ENCODE measurements around the gene CAPN3. TPM values are rescaled to one million over a fixed set of nuclear protein-coding genes. Genes with fewer than 3 reads are reported as not detected.

The CAPN3 gene
- total RNA-seq, 1 donor, result 1.1 TPM

DNA sequence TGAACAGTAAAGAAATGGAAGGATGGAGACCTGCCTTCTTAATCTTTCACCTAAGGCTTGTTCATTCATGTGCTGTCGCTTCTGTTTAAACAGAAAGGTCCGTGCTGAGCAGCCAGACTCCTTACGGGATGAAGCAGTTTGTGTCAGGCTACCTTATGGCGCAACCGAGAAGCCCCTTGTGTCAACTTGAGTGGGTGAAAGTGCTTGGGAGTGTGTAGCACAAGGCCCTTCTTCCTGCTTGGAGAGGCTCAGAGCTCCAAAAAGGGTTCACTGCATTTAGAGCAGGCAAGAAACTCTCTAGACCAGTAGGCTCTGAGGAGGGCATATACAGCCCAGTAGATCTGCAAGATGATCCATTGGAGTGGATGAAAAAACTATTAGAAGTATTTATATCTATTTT lies 16.0 kb downstream of the CAPN3 start:
- H3K4me2 ChIP-seq (ENCODE audit: insufficient read depth, low read length), result no peak overlapping the region
- no peaks in the 10 kb centered on the region for H3K79me2 ChIP-seq (ENCODE audit: insufficient read depth, low read length)
- H3K4me1 ChIP-seq (ENCODE audit: insufficient read depth, low read length), result no peaks in the 10 kb centered on the region
- H4K20me1 ChIP-seq (ENCODE audit: insufficient read depth, low read length), result no peaks in the 10 kb centered on the region
- no peaks in the 10 kb centered on the region for H3K9me3 ChIP-seq (ENCODE audit: low read depth, low read length)
- no peak for DNase-seq (ENCODE audit: insufficient read length, low spot score, missing footprints)
- no peak overlapping the region for H2AFZ ChIP-seq (ENCODE audit: low read length)
- H3K27me3 ChIP-seq (ENCODE audit: insufficient read depth, low read length), result no peaks in the 10 kb centered on the region
- no peak overlapping the region for H3K27ac ChIP-seq (ENCODE audit: low read depth, low read length)
- H3K4me3 ChIP-seq (ENCODE audit: insufficient read depth, low read length), result no peak overlapping the region
- H3K36me3 ChIP-seq (ENCODE audit: insufficient read depth, low read length), result no peaks in the 10 kb centered on the region
- TF ChIP-seq, protein P1, sequence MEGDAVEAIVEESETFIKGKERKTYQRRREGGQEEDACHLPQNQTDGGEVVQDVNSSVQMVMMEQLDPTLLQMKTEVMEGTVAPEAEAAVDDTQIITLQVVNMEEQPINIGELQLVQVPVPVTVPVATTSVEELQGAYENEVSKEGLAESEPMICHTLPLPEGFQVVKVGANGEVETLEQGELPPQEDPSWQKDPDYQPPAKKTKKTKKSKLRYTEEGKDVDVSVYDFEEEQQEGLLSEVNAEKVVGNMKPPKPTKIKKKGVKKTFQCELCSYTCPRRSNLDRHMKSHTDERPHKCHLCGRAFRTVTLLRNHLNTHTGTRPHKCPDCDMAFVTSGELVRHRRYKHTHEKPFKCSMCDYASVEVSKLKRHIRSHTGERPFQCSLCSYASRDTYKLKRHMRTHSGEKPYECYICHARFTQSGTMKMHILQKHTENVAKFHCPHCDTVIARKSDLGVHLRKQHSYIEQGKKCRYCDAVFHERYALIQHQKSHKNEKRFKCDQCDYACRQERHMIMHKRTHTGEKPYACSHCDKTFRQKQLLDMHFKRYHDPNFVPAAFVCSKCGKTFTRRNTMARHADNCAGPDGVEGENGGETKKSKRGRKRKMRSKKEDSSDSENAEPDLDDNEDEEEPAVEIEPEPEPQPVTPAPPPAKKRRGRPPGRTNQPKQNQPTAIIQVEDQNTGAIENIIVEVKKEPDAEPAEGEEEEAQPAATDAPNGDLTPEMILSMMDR (IDR thresholded peaks at IDR 0.05; ENCODE audit: extremely low read depth, low read depth, low read length), result no peak

DNA sequence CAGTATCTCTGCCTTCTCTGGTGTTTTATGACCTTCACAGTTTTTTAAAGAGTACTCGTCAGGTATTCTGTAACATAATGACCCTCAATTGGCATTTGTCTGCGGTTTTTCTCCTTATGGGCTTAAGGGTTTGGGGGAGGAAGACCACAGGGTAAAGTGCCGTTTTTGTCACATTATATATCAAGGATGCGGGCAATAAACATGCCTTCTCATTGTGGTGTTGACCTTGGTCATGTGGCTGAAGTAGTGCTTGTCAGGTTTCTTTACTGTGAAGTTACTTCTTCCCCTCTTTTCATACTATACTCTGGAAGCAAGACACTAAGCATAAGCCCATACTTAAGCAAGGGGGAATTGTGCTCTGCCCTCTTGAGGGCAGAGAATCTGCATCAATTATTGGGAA lies 16.6 kb downstream of the CAPN3 start:
- H3K27me3 ChIP-seq (ENCODE audit: insufficient read depth, low read length), result no peaks in the 10 kb centered on the region

DNA sequence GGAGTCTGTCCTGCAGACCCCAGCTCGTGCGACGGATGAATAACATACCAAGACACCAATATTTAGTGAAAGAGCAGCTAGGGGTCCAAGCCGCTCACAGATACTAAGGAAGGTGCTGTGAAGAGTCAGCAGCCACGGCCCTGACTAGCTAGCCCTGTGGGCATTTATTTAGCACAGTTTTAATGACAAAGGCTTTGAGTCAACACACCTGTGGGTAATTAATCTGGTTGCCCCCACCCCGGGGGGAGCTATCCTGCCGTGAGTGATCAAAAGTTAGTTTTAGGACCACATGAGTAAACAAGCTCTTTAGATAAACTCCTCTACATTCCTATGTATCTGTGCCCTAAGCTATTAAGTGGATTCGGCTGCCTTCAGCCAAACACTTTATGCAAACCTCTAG lies 18.7 kb downstream of the CAPN3 start:
- no peak overlapping the region for H3K4me2 ChIP-seq (ENCODE audit: insufficient read depth, low read length)
- no peak for DNase-seq (ENCODE audit: insufficient read length, low spot score, missing footprints)
- H3K27ac ChIP-seq (ENCODE audit: low read depth, low read length), result no peak overlapping the region
- H2AFZ ChIP-seq (ENCODE audit: low read length), result no peak overlapping the region
- no peaks in the 10 kb centered on the region for H3K27me3 ChIP-seq (ENCODE audit: insufficient read depth, low read length)
- H4K20me1 ChIP-seq (ENCODE audit: insufficient read depth, low read length), result no peaks in the 10 kb centered on the region
- TF ChIP-seq, protein P1 (IDR thresholded peaks at IDR 0.05; ENCODE audit: extremely low read depth, low read depth, low read length), result no peak
- no peak overlapping the region for H3K4me3 ChIP-seq (ENCODE audit: insufficient read depth, low read length)
- no peaks in the 10 kb centered on the region for H3K36me3 ChIP-seq (ENCODE audit: insufficient read depth, low read length)
- no peaks in the 10 kb centered on the region for H3K4me1 ChIP-seq (ENCODE audit: insufficient read depth, low read length)
- H3K79me2 ChIP-seq (ENCODE audit: insufficient read depth, low read length), result no peaks in the 10 kb centered on the region
- no peaks in the 10 kb centered on the region for H3K9me3 ChIP-seq (ENCODE audit: low read depth, low read length)

More for the DNA sequence above, 16.6 kb downstream of the CAPN3 start:
- Histone ChIP-seq H3K4me1 (ENCODE audit: insufficient read depth, low read length) (no peaks in the 10 kb centered on the region), H3K9me3 (ENCODE audit: low read depth, low read length) (no peaks in the 10 kb centered on the region), H3K36me3 (ENCODE audit: insufficient read depth, low read length) (no peaks in the 10 kb centered on the region), H3K79me2 (ENCODE audit: insufficient read depth, low read length) (no peaks in the 10 kb centered on the region), H4K20me1 (ENCODE audit: insufficient read depth, low read length) (no peaks in the 10 kb centered on the region), H3K4me3 (ENCODE audit: insufficient read depth, low read length) (no peak overlapping the region), H3K27ac (ENCODE audit: low read depth, low read length) (no peak overlapping the region), H3K4me2 (ENCODE audit: insufficient read depth, low read length) (no peak overlapping the region), H2AFZ (ENCODE audit: low read length) (no peak overlapping the region)
- TF ChIP-seq, protein P1 (IDR thresholded peaks at IDR 0.05; ENCODE audit: extremely low read depth, low read depth, low read length), result no peak
- DNase-seq (ENCODE audit: insufficient read length, low spot score, missing footprints), result no peak

DNA sequence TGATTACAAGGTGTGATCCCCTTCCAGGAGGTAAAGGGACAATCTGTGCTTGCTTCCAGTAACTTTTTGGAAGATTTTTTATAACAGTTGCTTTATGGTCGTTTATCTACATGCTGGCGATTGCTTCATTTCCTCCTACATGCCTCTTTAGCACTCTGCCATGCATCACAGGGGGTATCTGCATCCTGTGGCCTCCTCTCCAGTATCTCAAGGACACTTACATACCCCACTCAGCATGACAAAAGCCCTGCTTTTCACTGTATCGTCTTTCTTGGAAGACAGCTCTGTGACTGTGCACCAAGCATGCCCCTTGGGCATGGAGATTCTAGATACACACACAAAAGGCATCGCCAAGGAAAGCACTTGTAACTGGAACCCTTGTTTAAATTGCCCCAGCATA lies 25.3 kb downstream of the CAPN3 start:
- Histone ChIP-seq H3K27ac (ENCODE audit: low read depth, low read length) (no peak overlapping the region), H2AFZ (ENCODE audit: low read length) (no peak overlapping the region), H3K36me3 (ENCODE audit: insufficient read depth, low read length) (no peaks in the 10 kb centered on the region), H3K4me2 (ENCODE audit: insufficient read depth, low read length) (no peak overlapping the region), H3K79me2 (ENCODE audit: insufficient read depth, low read length) (no peaks in the 10 kb centered on the region), H3K4me3 (ENCODE audit: insufficient read depth, low read length) (no peak overlapping the region), H4K20me1 (ENCODE audit: insufficient read depth, low read length) (no peaks in the 10 kb centered on the region), H3K27me3 (ENCODE audit: insufficient read depth, low read length) (no peaks in the 10 kb centered on the region), H3K4me1 (ENCODE audit: insufficient read depth, low read length) (peaks cover 6% of the 10 kb centered on the region), H3K9me3 (ENCODE audit: low read depth, low read length) (no peaks in the 10 kb centered on the region)
- no peak for DNase-seq (ENCODE audit: insufficient read length, low spot score, missing footprints)
- TF ChIP-seq, protein P1 (IDR thresholded peaks at IDR 0.05; ENCODE audit: extremely low read depth, low read depth, low read length), result no peak
